ENCODE measurements around the gene TGIF2. TPM values are rescaled to one million over a fixed set of nuclear protein-coding genes. Genes with fewer than 3 reads are reported as not detected.

TGIF2 gene
- total RNA-seq, 1 donor from 2014 or later: 10.1 TPM

DNA sequence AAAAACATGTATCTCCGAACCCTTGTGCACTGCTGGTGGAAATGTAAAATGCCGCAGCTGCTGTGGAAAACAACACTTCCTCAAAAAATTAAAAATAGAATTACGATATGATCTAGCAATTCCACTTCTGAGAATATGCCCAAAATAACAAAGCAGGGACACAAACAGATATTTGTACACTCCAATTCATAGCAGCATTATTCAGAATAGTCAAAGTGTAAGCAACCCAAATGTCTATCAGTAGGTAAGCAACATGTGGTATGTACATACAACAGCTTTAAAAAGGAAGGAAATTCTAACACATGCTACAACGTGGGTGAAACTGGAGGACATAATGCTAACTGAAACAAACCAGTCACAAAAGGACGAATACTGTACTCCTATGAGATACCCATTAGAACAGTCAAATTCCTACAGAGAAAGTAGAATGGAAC lies 26.5 kb downstream of the TGIF2 start:
- H3K9me3 Mint-ChIP-seq (ENCODE audit: unreplicated experiment): peaks cover 2% of the 10 kb centered on the region

DNA sequence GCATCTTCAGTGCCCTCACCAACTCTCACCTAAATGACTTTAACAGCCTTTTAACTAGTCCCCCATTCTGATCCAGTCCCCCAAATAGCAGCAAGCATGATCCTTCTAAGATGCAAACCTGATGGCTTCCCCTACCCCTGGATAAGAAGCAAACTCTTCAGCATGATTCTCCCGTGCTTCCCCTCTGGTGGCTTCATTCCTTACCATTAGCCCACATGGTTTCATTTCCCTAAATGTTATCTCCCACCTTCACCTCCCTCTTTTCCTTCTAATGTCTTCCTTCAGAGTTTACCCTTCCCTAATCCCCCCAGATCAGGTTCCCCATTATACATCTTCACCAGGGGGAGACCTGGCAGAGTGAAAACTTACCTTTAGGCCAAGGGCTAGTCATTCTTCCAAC lies 28.1 kb downstream of the TGIF2 start:
- H3K4me1 Mint-ChIP-seq (ENCODE audit: low read depth, unreplicated experiment): peaks cover 2% of the 10 kb centered on the region
- TF ChIP-seq, protein P1, sequence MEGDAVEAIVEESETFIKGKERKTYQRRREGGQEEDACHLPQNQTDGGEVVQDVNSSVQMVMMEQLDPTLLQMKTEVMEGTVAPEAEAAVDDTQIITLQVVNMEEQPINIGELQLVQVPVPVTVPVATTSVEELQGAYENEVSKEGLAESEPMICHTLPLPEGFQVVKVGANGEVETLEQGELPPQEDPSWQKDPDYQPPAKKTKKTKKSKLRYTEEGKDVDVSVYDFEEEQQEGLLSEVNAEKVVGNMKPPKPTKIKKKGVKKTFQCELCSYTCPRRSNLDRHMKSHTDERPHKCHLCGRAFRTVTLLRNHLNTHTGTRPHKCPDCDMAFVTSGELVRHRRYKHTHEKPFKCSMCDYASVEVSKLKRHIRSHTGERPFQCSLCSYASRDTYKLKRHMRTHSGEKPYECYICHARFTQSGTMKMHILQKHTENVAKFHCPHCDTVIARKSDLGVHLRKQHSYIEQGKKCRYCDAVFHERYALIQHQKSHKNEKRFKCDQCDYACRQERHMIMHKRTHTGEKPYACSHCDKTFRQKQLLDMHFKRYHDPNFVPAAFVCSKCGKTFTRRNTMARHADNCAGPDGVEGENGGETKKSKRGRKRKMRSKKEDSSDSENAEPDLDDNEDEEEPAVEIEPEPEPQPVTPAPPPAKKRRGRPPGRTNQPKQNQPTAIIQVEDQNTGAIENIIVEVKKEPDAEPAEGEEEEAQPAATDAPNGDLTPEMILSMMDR (IDR thresholded peaks at IDR 0.05; ENCODE audit: partially characterized antibody, unreplicated experiment): no peak
- DNase-seq: no peak
- H3K36me3 Mint-ChIP-seq (ENCODE audit: unreplicated experiment): no peaks in the 10 kb centered on the region
- H3K4me3 Mint-ChIP-seq (ENCODE audit: unreplicated experiment): no peak overlapping the region
- H3K27me3 Mint-ChIP-seq (ENCODE audit: unreplicated experiment): peaks cover 6% of the 10 kb centered on the region
- H3K27ac Mint-ChIP-seq (ENCODE audit: unreplicated experiment): no peak overlapping the region
- H3K9me3 Mint-ChIP-seq (ENCODE audit: unreplicated experiment): peaks cover 4% of the 10 kb centered on the region

More for the DNA sequence above, 26.5 kb downstream of the TGIF2 start:
- H3K27me3 Mint-ChIP-seq (ENCODE audit: unreplicated experiment): peaks cover 6% of the 10 kb centered on the region
- H3K36me3 Mint-ChIP-seq (ENCODE audit: unreplicated experiment): no peaks in the 10 kb centered on the region
- TF ChIP-seq, protein P1 (IDR thresholded peaks at IDR 0.05; ENCODE audit: partially characterized antibody, unreplicated experiment): no peak
- no peak overlapping the region for H3K4me3 Mint-ChIP-seq (ENCODE audit: unreplicated experiment)
- no peak overlapping the region for H3K27ac Mint-ChIP-seq (ENCODE audit: unreplicated experiment)
- no peaks in the 10 kb centered on the region for H3K4me1 Mint-ChIP-seq (ENCODE audit: low read depth, unreplicated experiment)
- DNase-seq: no peak

DNA sequence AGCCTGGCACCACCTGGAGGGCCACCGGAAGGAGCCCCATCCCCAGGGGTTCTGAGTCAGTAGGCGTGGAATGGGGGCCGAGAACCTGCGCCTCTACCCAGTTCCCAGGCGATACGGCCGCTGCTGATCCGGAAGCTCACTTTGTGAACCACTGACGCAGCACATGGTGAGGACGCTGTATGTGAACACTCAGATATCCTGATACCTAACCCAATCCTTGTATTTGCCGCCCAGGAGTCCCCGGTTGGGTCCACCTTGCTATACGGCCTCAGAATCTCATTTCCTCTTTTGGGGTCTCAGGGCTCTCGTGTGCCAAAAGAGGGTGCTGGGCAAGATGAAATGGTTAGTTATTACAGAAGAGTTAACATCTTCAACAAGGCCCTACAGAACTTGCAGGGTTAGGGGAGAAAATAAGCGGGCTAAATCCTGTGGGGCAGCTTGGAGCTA lies 31.6 kb downstream of the TGIF2 start:
- H3K36me3 Mint-ChIP-seq (ENCODE audit: unreplicated experiment): no peaks in the 10 kb centered on the region
- TF ChIP-seq, protein P1 (IDR thresholded peaks at IDR 0.05; ENCODE audit: partially characterized antibody, unreplicated experiment): no peak
- H3K4me1 Mint-ChIP-seq (ENCODE audit: low read depth, unreplicated experiment): peaks cover 2% of the 10 kb centered on the region
- H3K4me3 Mint-ChIP-seq (ENCODE audit: unreplicated experiment): peak overlapping the region; percentile 59
- DNase-seq: no peak
- H3K27me3 Mint-ChIP-seq (ENCODE audit: unreplicated experiment): peaks cover 6% of the 10 kb centered on the region
- H3K27ac Mint-ChIP-seq (ENCODE audit: unreplicated experiment): peak overlapping the region; percentile 59
- peaks cover 4% of the 10 kb centered on the region for H3K9me3 Mint-ChIP-seq (ENCODE audit: unreplicated experiment)

DNA sequence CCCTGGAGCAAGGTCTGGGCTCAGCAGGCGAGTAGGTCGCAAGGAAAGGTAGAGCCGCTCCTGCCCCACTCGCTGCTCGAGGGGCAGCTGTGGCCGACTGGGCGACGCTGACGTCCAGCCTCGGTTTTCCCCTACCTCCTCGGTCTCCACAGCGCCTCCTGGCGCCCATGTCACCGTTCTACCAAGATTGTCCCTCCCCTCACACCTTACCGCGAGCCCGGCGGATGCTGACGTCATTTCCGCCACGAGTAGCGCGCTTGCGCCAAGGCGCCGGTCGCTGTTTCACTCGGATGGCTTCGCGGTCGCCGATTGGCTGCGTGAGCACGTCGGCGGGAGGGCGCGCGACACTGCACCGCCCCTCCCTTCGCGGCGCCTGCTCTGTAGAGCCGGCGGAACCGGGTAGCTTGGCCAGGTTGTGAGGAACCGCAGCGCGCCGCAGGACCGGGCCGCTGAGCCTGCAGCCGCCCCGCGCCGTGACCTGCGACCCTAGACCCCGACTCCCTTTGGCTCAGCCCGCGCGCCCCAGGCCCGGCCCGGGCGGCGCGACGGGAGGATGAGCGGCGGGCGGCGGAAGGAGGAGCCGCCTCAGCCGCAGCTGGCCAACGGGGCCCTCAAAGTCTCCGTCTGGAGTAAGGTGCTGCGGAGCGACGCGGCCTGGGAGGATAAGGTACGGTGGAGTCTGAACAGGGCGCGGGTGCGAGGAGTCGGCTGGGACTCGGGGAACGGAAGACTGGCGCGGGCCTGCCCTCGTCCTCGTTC lies 32.2 kb downstream of the TGIF2 start, which contains the start of gene RAB5IF:
TSS of gene RAB5IF (plus strand) at position 381 of the 759 bp plus-strand sequence. CDS start at position 554, 173 bp downstream.
- no peaks in the 10 kb centered on the region for H3K36me3 Mint-ChIP-seq (ENCODE audit: unreplicated experiment)
- peak within 1 kb of the TSS; percentile 85 for H3K27ac Mint-ChIP-seq (ENCODE audit: unreplicated experiment)

More for the DNA sequence above, 32.2 kb downstream of the TGIF2 start, which contains the start of gene RAB5IF:
- peak within 1 kb of the TSS; percentile 99 for H3K4me3 Mint-ChIP-seq (ENCODE audit: unreplicated experiment)
- peaks cover 6% of the 10 kb centered on the region for H3K27me3 Mint-ChIP-seq (ENCODE audit: unreplicated experiment)
- peaks cover 4% of the 10 kb centered on the region for H3K9me3 Mint-ChIP-seq (ENCODE audit: unreplicated experiment)
- H3K4me1 Mint-ChIP-seq (ENCODE audit: low read depth, unreplicated experiment): peaks cover 2% of the 10 kb centered on the region
- TF ChIP-seq, protein P1 (IDR thresholded peaks at IDR 0.05; ENCODE audit: partially characterized antibody, unreplicated experiment): peak; percentile 95
- DNase-seq: peak; percentile 99

Data from glutamatergic neuron (in vitro differentiated cells).